Measurements from ENCODE around the gene TRHDE. TPM values are rescaled to one million over a fixed set of nuclear protein-coding genes. Genes with fewer than 3 reads are reported as not detected.

Gene TRHDE
- total and polyA plus RNA-seq, 4 donors = 4.5 to 22.4 (median 7.3) TPM

- H3K9me3 ChIP-seq (ENCODE audit: control insufficient read depth, insufficient read depth, low read length) = no peaks in the 10 kb centered on the region
- no peak overlapping the region for H3K4me3 ChIP-seq (ENCODE audit: low read depth, low read length)
- no peaks in the 10 kb centered on the region for H3K4me1 ChIP-seq (ENCODE audit: control insufficient read depth, insufficient read depth, low read length)
- H3K27ac ChIP-seq (ENCODE audit: low read depth, low read length) = no peak overlapping the region
- no peaks in the 10 kb centered on the region for H3K27me3 ChIP-seq (ENCODE audit: control insufficient read depth, insufficient read depth, low read length)
- no peaks in the 10 kb centered on the region for H3K36me3 ChIP-seq (ENCODE audit: control insufficient read depth, insufficient read depth, low read length)
- WGBS (ENCODE audit: insufficient coverage) = 80% methylated on average over 2 of the region's 3 CpGs
- DNase-seq (ENCODE audit: low read depth in 4 of 6, low spot score in 6 of 6) = peak in 1 of 6 donors; percentile 18
These were observed 96.7 kb downstream of the TRHDE start for GRCh38 chr12:72368719-72369422.

GRCh38 chr12:72369423-72369959, 97.3 kb downstream of the TRHDE start:
- no peak for DNase-seq (ENCODE audit: low read depth in 4 of 6, low spot score in 6 of 6)
- no peaks in the 10 kb centered on the region for H3K4me1 ChIP-seq (ENCODE audit: control insufficient read depth, insufficient read depth, low read length)
- no peaks in the 10 kb centered on the region for H3K27me3 ChIP-seq (ENCODE audit: control insufficient read depth, insufficient read depth, low read length)
- H3K4me3 ChIP-seq (ENCODE audit: low read depth, low read length) = no peak overlapping the region
- H3K27ac ChIP-seq (ENCODE audit: low read depth, low read length) = no peak overlapping the region
- H3K36me3 ChIP-seq (ENCODE audit: control insufficient read depth, insufficient read depth, low read length) = no peaks in the 10 kb centered on the region
- H3K9me3 ChIP-seq (ENCODE audit: control insufficient read depth, insufficient read depth, low read length) = no peaks in the 10 kb centered on the region
- no CpG with 5 or more reads among the region's 4 CpGs for WGBS (ENCODE audit: insufficient coverage)

DNA sequence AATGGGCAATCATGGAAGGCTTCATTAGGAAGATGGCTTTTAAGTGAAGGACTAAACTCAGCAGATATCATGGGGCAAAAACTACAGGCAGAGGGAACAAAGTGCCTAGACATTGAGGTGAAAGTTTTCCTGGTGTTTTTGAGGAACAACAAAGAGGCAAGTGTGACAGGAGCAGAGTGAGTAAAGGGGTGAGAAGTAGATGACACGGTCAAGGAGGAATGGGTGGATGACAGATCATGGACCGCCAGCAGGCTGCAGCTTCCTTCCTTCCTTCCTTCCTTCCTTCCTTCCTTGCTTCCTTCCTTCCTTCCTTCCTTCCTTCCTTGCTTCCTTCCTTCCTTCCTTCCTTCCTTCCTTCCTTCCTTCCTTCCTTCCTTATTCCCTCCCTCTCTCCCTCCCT, 108.3 kb downstream of the TRHDE start:
- Histone ChIP-seq H3K4me3 (ENCODE audit: low read depth, low read length) (no peak overlapping the region), H3K36me3 (ENCODE audit: control insufficient read depth, insufficient read depth, low read length) (no peaks in the 10 kb centered on the region), H3K27ac (ENCODE audit: low read depth, low read length) (no peak overlapping the region), H3K4me1 (ENCODE audit: control insufficient read depth, insufficient read depth, low read length) (no peaks in the 10 kb centered on the region), H3K27me3 (ENCODE audit: control insufficient read depth, insufficient read depth, low read length) (no peaks in the 10 kb centered on the region), H3K9me3 (ENCODE audit: control insufficient read depth, insufficient read depth, low read length) (no peaks in the 10 kb centered on the region)
- 80% methylated on average over 1 of the region's 2 CpGs for WGBS (ENCODE audit: insufficient coverage)
- no peak for DNase-seq (ENCODE audit: low read depth in 4 of 6, low spot score in 6 of 6)

- no peak for DNase-seq (ENCODE audit: low read depth in 4 of 6, low spot score in 6 of 6)
- Histone ChIP-seq H3K36me3 (ENCODE audit: control insufficient read depth, insufficient read depth, low read length) (no peaks in the 10 kb centered on the region), H3K9me3 (ENCODE audit: control insufficient read depth, insufficient read depth, low read length) (no peaks in the 10 kb centered on the region)
These were observed 116.2 kb downstream of the TRHDE start for GRCh38 chr12:72388322-72388721.

GRCh38 chr12:72390146-72390545, 118.0 kb downstream of the TRHDE start:
- Histone ChIP-seq H3K36me3 (ENCODE audit: control insufficient read depth, insufficient read depth, low read length) (no peaks in the 10 kb centered on the region), H3K4me1 (ENCODE audit: control insufficient read depth, insufficient read depth, low read length) (no peaks in the 10 kb centered on the region), H3K27ac (ENCODE audit: low read depth, low read length) (no peak overlapping the region), H3K4me3 (ENCODE audit: low read depth, low read length) (no peak overlapping the region), H3K27me3 (ENCODE audit: control insufficient read depth, insufficient read depth, low read length) (no peaks in the 10 kb centered on the region), H3K9me3 (ENCODE audit: control insufficient read depth, insufficient read depth, low read length) (no peaks in the 10 kb centered on the region)
- WGBS (ENCODE audit: insufficient coverage) = no CpG with 5 or more reads among the region's 1 CpG
- DNase-seq (ENCODE audit: low read depth in 4 of 6, low spot score in 6 of 6) = peak in 1 of 6 donors; percentile 22

More at GRCh38 chr12:72388322-72388721, 116.2 kb downstream of the TRHDE start:
- H3K27ac ChIP-seq (ENCODE audit: low read depth, low read length) = no peak overlapping the region
- H3K27me3 ChIP-seq (ENCODE audit: control insufficient read depth, insufficient read depth, low read length) = no peaks in the 10 kb centered on the region
- no peaks in the 10 kb centered on the region for H3K4me1 ChIP-seq (ENCODE audit: control insufficient read depth, insufficient read depth, low read length)
- H3K4me3 ChIP-seq (ENCODE audit: low read depth, low read length) = no peak overlapping the region

- H3K36me3 ChIP-seq (ENCODE audit: control insufficient read depth, insufficient read depth, low read length) = no peaks in the 10 kb centered on the region
- peak in 1 of 6 donors; percentile 18 for DNase-seq (ENCODE audit: low read depth in 4 of 6, low spot score in 6 of 6)
- no CpG with 5 or more reads among the region's 2 CpGs for WGBS (ENCODE audit: insufficient coverage)
- H3K27ac ChIP-seq (ENCODE audit: low read depth, low read length) = no peak overlapping the region
- H3K4me1 ChIP-seq (ENCODE audit: control insufficient read depth, insufficient read depth, low read length) = no peaks in the 10 kb centered on the region
- no peaks in the 10 kb centered on the region for H3K27me3 ChIP-seq (ENCODE audit: control insufficient read depth, insufficient read depth, low read length)
- no peak overlapping the region for H3K4me3 ChIP-seq (ENCODE audit: low read depth, low read length)
- H3K9me3 ChIP-seq (ENCODE audit: control insufficient read depth, insufficient read depth, low read length) = no peaks in the 10 kb centered on the region
These were observed 133.9 kb downstream of the TRHDE start for GRCh38 chr12:72406111-72406510.

DNA sequence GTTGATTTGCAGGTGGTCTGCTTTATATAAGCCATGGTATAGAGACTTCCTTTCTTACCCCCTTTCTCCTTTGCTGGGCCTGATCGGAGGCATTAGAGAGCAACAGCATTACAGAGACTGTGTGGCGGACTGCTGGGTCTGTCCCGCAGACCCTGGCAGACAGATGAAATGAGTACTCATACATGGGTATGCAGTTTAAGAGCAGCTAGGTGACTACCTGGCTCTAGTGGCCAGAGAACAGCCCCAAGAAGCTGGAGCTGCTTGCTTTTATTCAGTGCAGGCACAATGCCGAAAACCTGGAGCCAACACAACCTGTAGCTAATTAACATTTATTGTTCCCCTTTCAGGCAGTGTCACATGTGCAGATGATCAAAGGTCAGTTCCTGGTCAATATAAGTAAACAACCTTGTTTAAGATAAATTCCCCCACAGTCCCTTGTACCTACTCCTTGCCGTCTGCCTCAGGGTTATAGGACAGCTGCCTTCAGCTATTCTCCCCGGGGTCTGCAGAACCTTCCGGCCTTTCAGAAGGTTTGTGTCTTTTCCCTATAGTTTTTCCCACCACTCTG, 160.0 kb downstream of the TRHDE start:
- Histone ChIP-seq H3K27me3 (ENCODE audit: control insufficient read depth, insufficient read depth, low read length) (no peaks in the 10 kb centered on the region), H3K36me3 (ENCODE audit: control insufficient read depth, insufficient read depth, low read length) (no peaks in the 10 kb centered on the region), H3K4me3 (ENCODE audit: low read depth, low read length) (no peak overlapping the region), H3K27ac (ENCODE audit: low read depth, low read length) (no peak overlapping the region), H3K4me1 (ENCODE audit: control insufficient read depth, insufficient read depth, low read length) (no peaks in the 10 kb centered on the region), H3K9me3 (ENCODE audit: control insufficient read depth, insufficient read depth, low read length) (no peaks in the 10 kb centered on the region)
- WGBS (ENCODE audit: insufficient coverage) = 85% methylated on average over 6 of the region's 7 CpGs
- no peak for DNase-seq (ENCODE audit: low read depth in 4 of 6, low spot score in 6 of 6)

GRCh38 chr12:72433298-72433697, 161.1 kb downstream of the TRHDE start:
- no peak overlapping the region for H3K27ac ChIP-seq (ENCODE audit: low read depth, low read length)
- H3K4me1 ChIP-seq (ENCODE audit: control insufficient read depth, insufficient read depth, low read length) = no peaks in the 10 kb centered on the region
- H3K9me3 ChIP-seq (ENCODE audit: control insufficient read depth, insufficient read depth, low read length) = no peaks in the 10 kb centered on the region
- DNase-seq (ENCODE audit: low read depth in 4 of 6, low spot score in 6 of 6) = no peak
- H3K36me3 ChIP-seq (ENCODE audit: control insufficient read depth, insufficient read depth, low read length) = no peaks in the 10 kb centered on the region
- no peak overlapping the region for H3K4me3 ChIP-seq (ENCODE audit: low read depth, low read length)
- no CpG with 5 or more reads among the region's 1 CpG for whole genome bisulfite sequencing (ENCODE audit: insufficient coverage)
- no peaks in the 10 kb centered on the region for H3K27me3 ChIP-seq (ENCODE audit: control insufficient read depth, insufficient read depth, low read length)

DNA sequence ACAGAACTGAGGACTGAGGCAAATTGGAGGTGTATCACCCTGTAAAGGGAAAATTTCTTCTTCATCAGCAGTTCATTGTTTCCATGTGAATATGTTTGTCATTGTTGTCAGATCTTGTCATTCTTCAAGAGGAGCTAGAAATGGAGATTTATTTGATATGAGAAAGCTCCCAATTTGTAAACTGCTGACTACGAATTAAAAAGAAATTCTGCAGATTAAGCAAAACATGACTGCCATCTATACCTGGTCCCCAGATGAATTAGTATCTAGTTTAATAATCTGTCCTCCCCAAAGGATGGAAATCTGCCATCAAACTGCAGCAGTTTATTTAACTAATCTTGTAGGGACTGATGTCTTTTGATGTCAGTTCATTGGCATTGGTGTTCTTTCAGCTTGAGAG, 162.8 kb downstream of the TRHDE start:
- H3K36me3 ChIP-seq (ENCODE audit: control insufficient read depth, insufficient read depth, low read length) = no peaks in the 10 kb centered on the region
- H3K4me1 ChIP-seq (ENCODE audit: control insufficient read depth, insufficient read depth, low read length) = no peaks in the 10 kb centered on the region
- WGBS (ENCODE audit: insufficient coverage) = no CpG with 5 or more reads among the region's 1 CpG
- DNase-seq (ENCODE audit: low read depth in 4 of 6, low spot score in 6 of 6) = no peak
- no peaks in the 10 kb centered on the region for H3K9me3 ChIP-seq (ENCODE audit: control insufficient read depth, insufficient read depth, low read length)
- no peak overlapping the region for H3K27ac ChIP-seq (ENCODE audit: low read depth, low read length)
- no peak overlapping the region for H3K4me3 ChIP-seq (ENCODE audit: low read depth, low read length)
- no peaks in the 10 kb centered on the region for H3K27me3 ChIP-seq (ENCODE audit: control insufficient read depth, insufficient read depth, low read length)

DNA sequence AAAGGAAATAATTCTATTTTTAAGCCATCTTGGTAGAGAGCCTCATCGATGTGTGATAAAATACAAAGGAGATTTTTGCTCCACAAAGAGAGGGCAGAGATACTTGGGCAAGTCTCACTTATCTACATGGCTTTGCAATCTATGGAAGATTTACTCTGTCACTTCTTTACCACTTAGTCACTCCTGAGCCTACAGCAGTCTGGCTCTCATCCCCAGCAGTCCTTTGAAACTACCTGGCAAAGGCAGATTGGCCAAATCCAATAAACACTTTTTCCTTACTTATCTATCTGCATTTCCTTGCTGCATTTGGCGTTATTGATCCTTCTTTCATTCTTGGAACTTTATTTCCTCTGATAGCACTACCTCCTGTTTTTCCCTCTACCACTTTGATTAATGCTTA, 170.0 kb downstream of the TRHDE start:
- H3K9me3 ChIP-seq (ENCODE audit: control insufficient read depth, insufficient read depth, low read length) = no peaks in the 10 kb centered on the region
- no peak overlapping the region for H3K27ac ChIP-seq (ENCODE audit: low read depth, low read length)
- H3K36me3 ChIP-seq (ENCODE audit: control insufficient read depth, insufficient read depth, low read length) = no peaks in the 10 kb centered on the region
- no peak for DNase-seq (ENCODE audit: low read depth in 4 of 6, low spot score in 6 of 6)
- no peaks in the 10 kb centered on the region for H3K4me1 ChIP-seq (ENCODE audit: control insufficient read depth, insufficient read depth, low read length)
- no CpG with 5 or more reads among the region's 2 CpGs for WGBS (ENCODE audit: insufficient coverage)
- no peaks in the 10 kb centered on the region for H3K27me3 ChIP-seq (ENCODE audit: control insufficient read depth, insufficient read depth, low read length)
- no peak overlapping the region for H3K4me3 ChIP-seq (ENCODE audit: low read depth, low read length)
